Endothelial cell of umbilical vein (primary cell): ENCODE data around the gene SH3D19. TPM values are rescaled to one million over a fixed set of nuclear protein-coding genes. Genes with fewer than 3 reads are reported as not detected.

Source experiments
- BruUV-seq: library from RNA; stranded (reverse); fragments of 400-500 nt; replicated peaks from 2 replicates; lab custom pipeline; 2021; lab: Mats Ljungman, UMichigan
- CTCF ChIA-PET: fragments of 300-600, 350-600 bp; sonication (Branson Sonifier 250); formaldehyde crosslinking; loops from one replicate; lab custom pipeline; 2021; ENCODE audit warnings: antibody characterized with exemption, inconsistent platforms; lab: Charles Lee
- POLR2A ChIA-PET: fragments of 300-600, 350-600 bp; sonication (Branson Sonifier 250); formaldehyde crosslinking; loops from one replicate; lab custom pipeline; 2021; ENCODE audit warnings: antibody characterized with exemption, inconsistent platforms; lab: Charles Lee
- DNase-seq: peaks from one replicate; pipeline ENCODE4 v3.0.0-alpha.2; 2011; ENCODE audit warnings: low read depth, low spot score
- FAIRE-seq: peaks from 2 replicates; lab custom pipeline; 2011; peaks lifted over from hg19 to GRCh38; lab: Jason Lieb, UNC
- H2AFZ ChIP-seq: 2 replicates; pipeline ENCODE4 v1.6.0; 2012; ENCODE audit warnings: low read depth, low read length, control low read depth, inconsistent platforms
- H3K27ac ChIP-seq: 2 replicates; pipeline ENCODE4 v1.5.1; 2011; ENCODE audit warnings: low read depth, mild to moderate bottlenecking, control low read depth, low read length, moderate library complexity; ENCODE audit not compliant: insufficient read depth
- H3K27me3 ChIP-seq, 2 experiments: 2 replicates each; pipeline versions ENCODE4 v1.6.0 to v1.6.1; 2011; ENCODE audit warnings: low read length in 2 of 2, mixed read lengths in 1 of 2; ENCODE audit not compliant: control insufficient read depth in 2 of 2, insufficient read depth in 2 of 2
- H3K36me3 ChIP-seq, 2 experiments: 2 replicates in 1 of 2; 3 replicates in 1 of 2; pipeline ENCODE4 v1.5.1; 2011; ENCODE audit warnings: low read length in 2 of 2, mild to moderate bottlenecking in 1 of 2, moderate library complexity in 1 of 2; ENCODE audit not compliant: control insufficient read depth in 2 of 2, insufficient read depth in 2 of 2; ENCODE audit errors: extremely low read depth in 1 of 2
- H3K4me1 ChIP-seq: 3 replicates; pipeline ENCODE4 v1.5.1; 2011; ENCODE audit warnings: mild to moderate bottlenecking, low read length; ENCODE audit not compliant: control insufficient read depth, insufficient read depth; ENCODE audit errors: extremely low read depth
- H3K4me2 ChIP-seq: 2 replicates; pipeline ENCODE4 v1.6.1; 2011; ENCODE audit warnings: low read length, control low read depth, mixed read lengths; ENCODE audit not compliant: insufficient read depth
- H3K4me3 ChIP-seq, 3 experiments: fragments of 200-600 bp in 1 of 3; sonication (generic), shearing (Covaris generic) in 1 of 3; replicated peaks in 1 of 3; 2 replicates each; pipeline ENCODE4 v1.5.1; 2011 to 2016; ENCODE audit warnings: control low read depth in 3 of 3, low read length in 3 of 3, mild to moderate bottlenecking in 2 of 3, inconsistent platforms in 1 of 3, low read depth in 1 of 3, moderate library complexity in 1 of 3; ENCODE audit not compliant: insufficient read depth in 1 of 3
- H3K79me2 ChIP-seq: 2 replicates; pipeline ENCODE4 v1.6.0; 2012; ENCODE audit warnings: low read length, inconsistent platforms; ENCODE audit not compliant: control insufficient read depth, insufficient read depth
- H3K9ac ChIP-seq: replicated peaks from 2 replicates; pipeline ENCODE3; 2011; ENCODE audit warnings: low read length, control low read depth; ENCODE audit not compliant: insufficient read depth; ENCODE audit errors: extremely low read depth
- H3K9me1 ChIP-seq: replicated peaks from 3 replicates; pipeline ENCODE4 v1.6.0; 2011; ENCODE audit warnings: mild to moderate bottlenecking, low read length; ENCODE audit not compliant: control insufficient read depth, insufficient read depth; ENCODE audit errors: extremely low read depth
- H3K9me3 ChIP-seq: replicated peaks from 2 replicates; pipeline ENCODE4 v1.5.1; 2012; ENCODE audit warnings: low read length, inconsistent platforms; ENCODE audit not compliant: control insufficient read depth, insufficient read depth
- H4K20me1 ChIP-seq: replicated peaks from 2 replicates; pipeline ENCODE3; 2011; ENCODE audit warnings: mild to moderate bottlenecking, low read length; ENCODE audit not compliant: control insufficient read depth, insufficient read depth; ENCODE audit errors: extremely low read depth
- EZH2 ChIP-seq: IDR thresholded peaks from 2 replicates; pipeline ENCODE4 v1.6.1; 2012; ENCODE audit warnings: borderline replicate concordance, low read depth, mild to moderate bottlenecking, moderate library complexity, low read length, inconsistent platforms; ENCODE audit not compliant: severe bottlenecking
- FOS ChIP-seq: IDR thresholded peaks from 2 replicates; pipeline ENCODE4 v1.6.1; 2011; ENCODE audit warnings: mild to moderate bottlenecking, low read length, moderate library complexity, borderline replicate concordance; ENCODE audit not compliant: insufficient read depth
- GATA2 ChIP-seq: IDR thresholded peaks from 2 replicates; pipeline ENCODE4 v1.7.0; 2011; ENCODE audit warnings: low read depth, mild to moderate bottlenecking, moderate library complexity, mixed read lengths, low read length; ENCODE audit not compliant: insufficient read length, insufficient read depth
- JUN ChIP-seq: IDR thresholded peaks from 2 replicates; pipeline ENCODE4 v1.6.1; 2011; ENCODE audit warnings: borderline replicate concordance, low read depth; ENCODE audit not compliant: insufficient read length, insufficient read depth
- MYC ChIP-seq: IDR thresholded peaks from one replicate; pipeline ENCODE4 v1.6.1; 2011; ENCODE audit warnings: mild to moderate bottlenecking, low read depth, low read length
- POLR2A ChIP-seq: IDR thresholded peaks from 2 replicates; pipeline ENCODE4 v1.6.1; 2012; ENCODE audit warnings: low read depth, mild to moderate bottlenecking, control low read depth, low read length
- POLR2AphosphoS5 ChIP-seq: IDR thresholded peaks from 2 replicates; pipeline ENCODE4 v1.6.1; 2012; ENCODE audit warnings: low read depth, mild to moderate bottlenecking, control low read depth, low read length, moderate library complexity; ENCODE audit not compliant: insufficient read depth
- dilution Hi-C: fragments of 300-500 bp; cut with MboI; formaldehyde crosslinking; loops from one replicate; pipeline ENCODE4 v1.15.0; 2019; ENCODE audit warnings: low sequenced_read_pairs; ENCODE audit not compliant: extremely low pct_ligation_motif_present
- intact Hi-C: fragments of 100-400 bp; cut with micrococcal nuclease; formaldehyde crosslinking; loops from one replicate; pipeline ENCODE4 v1.10.0; 2022
- polyA plus RNA-seq, 4 experiments: library from polyadenylated mRNA; depleted of rRNA in 3 of 4; stranded (reverse) in 3 of 4; unstranded in 1 of 4; fragments of >200 nt; gene quantifications; 2 replicates each; pipeline versions ENCODE4 v1.2.1 to v1.2.3, GENCODE V29; 2011 to 2012; ENCODE audit warnings: missing spikeins in 1 of 4
- total RNA-seq: library from RNA; stranded (reverse); gene quantifications from 2 replicates; pipeline ENCODE4 v1.2.3, GENCODE V29; 2021
- TF ChIP-seq, protein P1 (sequence below), 2 donors: IDR thresholded peaks; 1 replicate in 1 of 2; 2 replicates in 1 of 2; pipeline ENCODE4 v1.5.1; 2011; ENCODE audit warnings: low read length in 2 of 2, mild to moderate bottlenecking in 2 of 2, moderate library complexity in 2 of 2, control low read depth in 1 of 2, inconsistent platforms in 1 of 2, low read depth in 1 of 2; ENCODE audit not compliant: insufficient read depth in 1 of 2; ENCODE audit errors: extremely low read depth in 1 of 2
- TF ChIP-seq, protein P2 (sequence below): IDR thresholded peaks from 2 replicates; pipeline ENCODE4 v1.6.1; 2011; ENCODE audit not compliant: insufficient read depth, insufficient read length

The SH3D19 gene
- total and polyA plus RNA-seq, 2 donors (not counting 3 experiments of a cell fraction or from before 2014, with no cell fraction given): 37.5 to 92.8 TPM

- CTCF ChIA-PET: interaction anchor here (0.6 to 2.0 kb wide), 3 partner anchors 11 to 155 kb away, joined by 3 to 10 read pairs (median 4); no protein-coding TSS in a partner anchor
These were observed 129.6 kb downstream of the SH3D19 start for GRCh38 chr4:151195801-151196200.

More at GRCh38 chr4:151195801-151196200, 129.6 kb downstream of the SH3D19 start:
- Histone ChIP-seq H3K9me3 (no peaks in the 10 kb centered on the region), H3K9me1 (no peaks in the 10 kb centered on the region), H3K27ac (peak overlapping the region; percentile 93), H4K20me1 (no peaks in the 10 kb centered on the region), H3K36me3 (no peaks in the 10 kb centered on the region), H3K4me2 (peak overlapping the region; percentile 72), H3K4me3 (no peak overlapping the region), H3K79me2 (peaks cover 23% of the 10 kb centered on the region), H3K9ac (peak overlapping the region; percentile 68), H3K4me1 (peaks cover 22% of the 10 kb centered on the region), H3K27me3 (no peaks in the 10 kb centered on the region), H2AFZ (no peak overlapping the region)
- DNase-seq (peak; percentile 89), FAIRE-seq (peak; percentile 69)
- POLR2A ChIA-PET: no interaction called here
- intact Hi-C loops: loop anchor here (1.0 kb wide), 2 partner anchors 10 to 32 kb away; no protein-coding TSS in a partner anchor
- TF ChIP-seq POLR2AphosphoS5 (no peak), POLR2A (no peak), FOS (peak; percentile 67), GATA2 (peak; percentile 22), JUN (peak; percentile 66), MYC (no peak), EZH2 (no peak)
- TF ChIP-seq, protein P1, sequence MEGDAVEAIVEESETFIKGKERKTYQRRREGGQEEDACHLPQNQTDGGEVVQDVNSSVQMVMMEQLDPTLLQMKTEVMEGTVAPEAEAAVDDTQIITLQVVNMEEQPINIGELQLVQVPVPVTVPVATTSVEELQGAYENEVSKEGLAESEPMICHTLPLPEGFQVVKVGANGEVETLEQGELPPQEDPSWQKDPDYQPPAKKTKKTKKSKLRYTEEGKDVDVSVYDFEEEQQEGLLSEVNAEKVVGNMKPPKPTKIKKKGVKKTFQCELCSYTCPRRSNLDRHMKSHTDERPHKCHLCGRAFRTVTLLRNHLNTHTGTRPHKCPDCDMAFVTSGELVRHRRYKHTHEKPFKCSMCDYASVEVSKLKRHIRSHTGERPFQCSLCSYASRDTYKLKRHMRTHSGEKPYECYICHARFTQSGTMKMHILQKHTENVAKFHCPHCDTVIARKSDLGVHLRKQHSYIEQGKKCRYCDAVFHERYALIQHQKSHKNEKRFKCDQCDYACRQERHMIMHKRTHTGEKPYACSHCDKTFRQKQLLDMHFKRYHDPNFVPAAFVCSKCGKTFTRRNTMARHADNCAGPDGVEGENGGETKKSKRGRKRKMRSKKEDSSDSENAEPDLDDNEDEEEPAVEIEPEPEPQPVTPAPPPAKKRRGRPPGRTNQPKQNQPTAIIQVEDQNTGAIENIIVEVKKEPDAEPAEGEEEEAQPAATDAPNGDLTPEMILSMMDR (IDR thresholded peaks at IDR 0.05; ENCODE audit: extremely low read depth in 1 of 2, insufficient read depth in 1 of 2, low read depth in 1 of 2, low read length in 2 of 2): no peak
- TF ChIP-seq, protein P2, sequence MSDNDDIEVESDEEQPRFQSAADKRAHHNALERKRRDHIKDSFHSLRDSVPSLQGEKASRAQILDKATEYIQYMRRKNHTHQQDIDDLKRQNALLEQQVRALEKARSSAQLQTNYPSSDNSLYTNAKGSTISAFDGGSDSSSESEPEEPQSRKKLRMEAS: no peak
- dilution Hi-C loops: no loop called here
- BruUV-seq: no TSS peak
